ENCODE results near the gene TDRD7.

The TDRD7 gene

GRCh38 chr9:97516111-97516510, 104.2 kb downstream of the TDRD7 start:
- no peaks in the 10 kb centered on the region for H3K27me3 ChIP-seq
- DNase-seq = no peak
- TF ChIP-seq CTCF (IDR thresholded peaks at IDR 0.05) = no peak
- intact Hi-C loops (cut with DNase I; ENCODE audit: low total_unique reads) = no loop called here
- no peak overlapping the region for H3K4me3 ChIP-seq
- peaks cover 0 to 12% (median 3%) of the 10 kb centered on the region in 3 donors for H3K36me3 ChIP-seq
- H3K9me3 ChIP-seq = no peaks in the 10 kb centered on the region
- peaks cover 0 to 77% (median 55%) of the 10 kb centered on the region in 4 donors for H3K4me1 ChIP-seq
- H3K27ac ChIP-seq = peak overlapping the region; percentile 71 to 82

GRCh38 chr9:97517331-97518089, 105.6 kb downstream of the TDRD7 start:
- H3K27me3 ChIP-seq = no peaks in the 10 kb centered on the region
- H3K36me3 ChIP-seq = peaks cover 0 to 12% (median 3%) of the 10 kb centered on the region in 3 donors
- peak overlapping the region; percentile 71 to 82 for H3K27ac ChIP-seq
- TF ChIP-seq CTCF (IDR thresholded peaks at IDR 0.05) = no peak
- H3K4me1 ChIP-seq = peaks cover 0 to 78% (median 52%) of the 10 kb centered on the region in 4 donors
- H3K9me3 ChIP-seq = no peaks in the 10 kb centered on the region
- no peak overlapping the region for H3K4me3 ChIP-seq
- intact Hi-C loops (cut with DNase I; ENCODE audit: low total_unique reads) = no loop called here
- peak in 1 of 2 donors; percentile 70 for DNase-seq

GRCh38 chr9:97518166-97518908, 106.4 kb downstream of the TDRD7 start:
- peaks cover 0 to 86% (median 50%) of the 10 kb centered on the region in 4 donors for H3K4me1 ChIP-seq
- peak in 1 of 2 donors; percentile 62 for DNase-seq
- intact Hi-C loops (cut with DNase I; ENCODE audit: low total_unique reads) = no loop called here
- no peak for TF ChIP-seq CTCF (IDR thresholded peaks at IDR 0.05)
- no peak overlapping the region for H3K4me3 ChIP-seq
- no peaks in the 10 kb centered on the region for H3K9me3 ChIP-seq
- H3K27ac ChIP-seq = peak overlapping the region; percentile 71 to 82
- no peaks in the 10 kb centered on the region for H3K27me3 ChIP-seq
- peaks cover 0 to 12% (median 3%) of the 10 kb centered on the region in 3 donors for H3K36me3 ChIP-seq

GRCh38 chr9:97518909-97519307, 107.0 kb downstream of the TDRD7 start:
- DNase-seq = peak; percentile 83 to 90
- Histone ChIP-seq H3K27me3 (no peaks in the 10 kb centered on the region), H3K36me3 (peaks cover 0 to 12% (median 3%) of the 10 kb centered on the region in 3 donors), H3K9me3 (no peaks in the 10 kb centered on the region), H3K4me3 (peak overlapping the region; percentile 0 to 5), H3K27ac (peak overlapping the region; percentile 71 to 82), H3K4me1 (peaks cover 0 to 92% (median 50%) of the 10 kb centered on the region in 4 donors)
- TF ChIP-seq CTCF (IDR thresholded peaks at IDR 0.05) = no peak
- intact Hi-C loops (cut with DNase I; ENCODE audit: low total_unique reads) = no loop called here

GRCh38 chr9:97519441-97519970, 107.6 kb downstream of the TDRD7 start:
- Histone ChIP-seq H3K4me1 (peaks cover 0 to 95% (median 50%) of the 10 kb centered on the region in 4 donors), H3K27ac (peak overlapping the region; percentile 71 to 82), H3K27me3 (no peaks in the 10 kb centered on the region), H3K36me3 (peaks cover 1 to 11% (median 5%) of the 10 kb centered on the region in 3 donors), H3K4me3 (peak overlapping the region; percentile 0 to 5), H3K9me3 (no peaks in the 10 kb centered on the region)
- TF ChIP-seq CTCF (IDR thresholded peaks at IDR 0.05) = no peak
- intact Hi-C loops (cut with DNase I; ENCODE audit: low total_unique reads) = no loop called here
- peak in 1 of 2 donors; percentile 59 for DNase-seq
